ENCODE data around the gene CORO2B. TPM values are rescaled to one million over a fixed set of nuclear protein-coding genes. Genes with fewer than 3 reads are reported as not detected.
A peak's percentile ranks its signal among the peaks of the same experiment; 100 is the strongest.

CORO2B gene
- total and polyA plus RNA-seq, 5 donors from 2014 or later: not detected

GRCh38 chr15:68683026-68683425, 104.2 kb downstream of the CORO2B start:
- no peak overlapping the region for H3K27ac ChIP-seq (ENCODE audit: insufficient read depth, low read length, poor library complexity, severe bottlenecking)
- H3K27me3 ChIP-seq (ENCODE audit: control insufficient read depth, insufficient read depth, low read length): no peaks in the 10 kb centered on the region
- no peak overlapping the region for H3K27ac Mint-ChIP-seq
- ATAC-seq (ENCODE audit: low read depth in 2 of 2): no peak
- no peaks in the 10 kb centered on the region for H3K4me1 ChIP-seq (ENCODE audit: control insufficient read depth, insufficient read depth, low read length, poor library complexity, severe bottlenecking)
- H3K9me3 Mint-ChIP-seq: no peaks in the 10 kb centered on the region
- H3K36me3 Mint-ChIP-seq: no peaks in the 10 kb centered on the region
- H3K4me1 Mint-ChIP-seq: no peaks in the 10 kb centered on the region
- H3K4me3 ChIP-seq (ENCODE audit: low read depth, low read length): no peak overlapping the region
- no peaks in the 10 kb centered on the region for H3K9me3 ChIP-seq (ENCODE audit: control insufficient read depth in 2 of 2, low read length in 2 of 2)
- no peak overlapping the region for H3K4me3 Mint-ChIP-seq
- H3K36me3 ChIP-seq (ENCODE audit: control insufficient read depth, insufficient read depth, low read length): no peaks in the 10 kb centered on the region
- DNase-seq: no peak
- peaks cover 10% of the 10 kb centered on the region for H3K27me3 Mint-ChIP-seq

- H3K36me3 ChIP-seq (ENCODE audit: control insufficient read depth, insufficient read depth, low read length): no peaks in the 10 kb centered on the region
- Mint-ChIP-seq H3K4me3 (no peak overlapping the region), H3K36me3 (no peaks in the 10 kb centered on the region), H3K4me1 (no peaks in the 10 kb centered on the region), H3K27me3 (peaks cover 10% of the 10 kb centered on the region), H3K9me3 (no peaks in the 10 kb centered on the region), H3K27ac (peak overlapping the region in 1 of 3 donors; percentile 68)
- no peak for DNase-seq
- no peaks in the 10 kb centered on the region for H3K27me3 ChIP-seq (ENCODE audit: control insufficient read depth, insufficient read depth, low read length)
- no peak for ATAC-seq (ENCODE audit: low read depth in 2 of 2)
- no peaks in the 10 kb centered on the region for H3K4me1 ChIP-seq (ENCODE audit: control insufficient read depth, insufficient read depth, low read length, poor library complexity, severe bottlenecking)
- no peak overlapping the region for H3K4me3 ChIP-seq (ENCODE audit: low read depth, low read length)
- no peaks in the 10 kb centered on the region for H3K9me3 ChIP-seq (ENCODE audit: control insufficient read depth in 2 of 2, low read length in 2 of 2)
- H3K27ac ChIP-seq (ENCODE audit: insufficient read depth, low read length, poor library complexity, severe bottlenecking): no peak overlapping the region
Observed at GRCh38 chr15:68683551-68683950, 104.8 kb downstream of the CORO2B start.

- Mint-ChIP-seq H3K27me3 (peaks cover 10% of the 10 kb centered on the region), H3K4me3 (no peak overlapping the region), H3K4me1 (no peaks in the 10 kb centered on the region)
Observed at GRCh38 chr15:68684476-68684875, 105.7 kb downstream of the CORO2B start.

GRCh38 chr15:68687136-68687735, 108.4 kb downstream of the CORO2B start:
- H3K27ac ChIP-seq (ENCODE audit: insufficient read depth, low read length, poor library complexity, severe bottlenecking): no peak overlapping the region
- DNase-seq: no peak
- no peaks in the 10 kb centered on the region for H3K9me3 ChIP-seq (ENCODE audit: control insufficient read depth in 2 of 2, low read length in 2 of 2)
- no peaks in the 10 kb centered on the region for H3K36me3 ChIP-seq (ENCODE audit: control insufficient read depth, insufficient read depth, low read length)
- Mint-ChIP-seq H3K4me1 (no peaks in the 10 kb centered on the region), H3K27me3 (peaks cover 16% of the 10 kb centered on the region), H3K36me3 (no peaks in the 10 kb centered on the region), H3K27ac (peak overlapping the region in 1 of 3 donors; percentile 85), H3K9me3 (no peaks in the 10 kb centered on the region), H3K4me3 (no peak overlapping the region)
- H3K4me1 ChIP-seq (ENCODE audit: control insufficient read depth, insufficient read depth, low read length, poor library complexity, severe bottlenecking): no peaks in the 10 kb centered on the region
- no peak overlapping the region for H3K4me3 ChIP-seq (ENCODE audit: low read depth, low read length)
- ATAC-seq (ENCODE audit: low read depth in 2 of 2): no peak
- no peaks in the 10 kb centered on the region for H3K27me3 ChIP-seq (ENCODE audit: control insufficient read depth, insufficient read depth, low read length)

More at GRCh38 chr15:68684476-68684875, 105.7 kb downstream of the CORO2B start:
- H3K4me3 ChIP-seq (ENCODE audit: low read depth, low read length): no peak overlapping the region
- H3K4me1 ChIP-seq (ENCODE audit: control insufficient read depth, insufficient read depth, low read length, poor library complexity, severe bottlenecking): no peaks in the 10 kb centered on the region
- Mint-ChIP-seq H3K27ac (no peak overlapping the region), H3K36me3 (no peaks in the 10 kb centered on the region), H3K9me3 (no peaks in the 10 kb centered on the region)
- no peak overlapping the region for H3K27ac ChIP-seq (ENCODE audit: insufficient read depth, low read length, poor library complexity, severe bottlenecking)
- H3K27me3 ChIP-seq (ENCODE audit: control insufficient read depth, insufficient read depth, low read length): no peaks in the 10 kb centered on the region
- no peak for ATAC-seq (ENCODE audit: low read depth in 2 of 2)
- no peak for DNase-seq
- H3K9me3 ChIP-seq (ENCODE audit: control insufficient read depth in 2 of 2, low read length in 2 of 2): no peaks in the 10 kb centered on the region
- H3K36me3 ChIP-seq (ENCODE audit: control insufficient read depth, insufficient read depth, low read length): no peaks in the 10 kb centered on the region

DNA sequence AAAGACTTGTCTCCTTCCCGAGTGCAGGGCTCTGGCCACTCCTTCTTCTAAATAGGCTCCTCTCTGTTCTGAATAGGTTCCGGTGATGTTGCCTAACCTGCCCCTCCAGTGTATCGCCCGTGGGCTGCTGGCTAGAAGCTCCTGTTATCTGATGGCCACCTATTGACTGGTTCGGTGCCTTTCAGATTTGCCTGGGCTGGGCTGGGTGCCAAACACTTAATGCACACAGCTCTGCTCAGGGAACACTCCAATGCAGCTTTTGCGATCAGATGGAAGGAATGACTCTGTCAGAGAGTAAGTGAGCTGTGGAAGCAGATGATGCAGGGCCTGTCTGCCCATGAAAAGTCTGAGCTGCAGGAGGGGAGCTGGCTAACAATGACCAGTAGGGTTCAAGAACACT, 112.9 kb downstream of the CORO2B start:
- Histone ChIP-seq H3K36me3 (ENCODE audit: control insufficient read depth, insufficient read depth, low read length) (no peaks in the 10 kb centered on the region), H3K9me3 (ENCODE audit: control insufficient read depth in 2 of 2, low read length in 2 of 2) (no peaks in the 10 kb centered on the region), H3K27ac (ENCODE audit: insufficient read depth, low read length, poor library complexity, severe bottlenecking) (no peak overlapping the region), H3K4me3 (ENCODE audit: low read depth, low read length) (no peak overlapping the region), H3K27me3 (ENCODE audit: control insufficient read depth, insufficient read depth, low read length) (no peaks in the 10 kb centered on the region), H3K4me1 (ENCODE audit: control insufficient read depth, insufficient read depth, low read length, poor library complexity, severe bottlenecking) (no peaks in the 10 kb centered on the region)
- Mint-ChIP-seq H3K27ac (no peak overlapping the region), H3K4me3 (no peak overlapping the region), H3K36me3 (no peaks in the 10 kb centered on the region), H3K27me3 (peaks cover 10% of the 10 kb centered on the region), H3K4me1 (peaks cover 0 to 9% (median 5%) of the 10 kb centered on the region in 4 donors), H3K9me3 (no peaks in the 10 kb centered on the region)
- ATAC-seq (ENCODE audit: low read depth in 2 of 2) (no peak), DNase-seq (no peak)

- no peaks in the 10 kb centered on the region for H3K9me3 Mint-ChIP-seq
- no peak overlapping the region for H3K27ac ChIP-seq (ENCODE audit: insufficient read depth, low read length, poor library complexity, severe bottlenecking)
- H3K4me1 ChIP-seq (ENCODE audit: control insufficient read depth, insufficient read depth, low read length, poor library complexity, severe bottlenecking): no peaks in the 10 kb centered on the region
- H3K4me1 Mint-ChIP-seq: peaks cover 0 to 9% (median 5%) of the 10 kb centered on the region in 4 donors
- ATAC-seq (ENCODE audit: low read depth in 2 of 2) (no peak), DNase-seq (peak in 1 of 3 donors; percentile 18)
- no peaks in the 10 kb centered on the region for H3K36me3 Mint-ChIP-seq
- peak overlapping the region in 1 of 4 donors; percentile 7 for H3K4me3 Mint-ChIP-seq
- no peaks in the 10 kb centered on the region for H3K27me3 ChIP-seq (ENCODE audit: control insufficient read depth, insufficient read depth, low read length)
- no peaks in the 10 kb centered on the region for H3K36me3 ChIP-seq (ENCODE audit: control insufficient read depth, insufficient read depth, low read length)
- H3K27ac Mint-ChIP-seq: peak overlapping the region in 2 of 3 donors; percentile 21 to 54
- peaks cover 5% of the 10 kb centered on the region for H3K27me3 Mint-ChIP-seq
- no peak overlapping the region for H3K4me3 ChIP-seq (ENCODE audit: low read depth, low read length)
- H3K9me3 ChIP-seq (ENCODE audit: control insufficient read depth in 2 of 2, low read length in 2 of 2): no peaks in the 10 kb centered on the region
Observed at GRCh38 chr15:68693071-68693470, 114.3 kb downstream of the CORO2B start.

GRCh38 chr15:68694111-68694510, 115.3 kb downstream of the CORO2B start:
- Mint-ChIP-seq H3K4me3 (no peak overlapping the region), H3K9me3 (no peaks in the 10 kb centered on the region), H3K27ac (no peak overlapping the region), H3K4me1 (peaks cover 0 to 9% (median 5%) of the 10 kb centered on the region in 4 donors), H3K27me3 (peaks cover 5% of the 10 kb centered on the region), H3K36me3 (no peaks in the 10 kb centered on the region)
- Histone ChIP-seq H3K9me3 (ENCODE audit: control insufficient read depth in 2 of 2, low read length in 2 of 2) (no peaks in the 10 kb centered on the region), H3K36me3 (ENCODE audit: control insufficient read depth, insufficient read depth, low read length) (no peaks in the 10 kb centered on the region), H3K27me3 (ENCODE audit: control insufficient read depth, insufficient read depth, low read length) (no peaks in the 10 kb centered on the region), H3K27ac (ENCODE audit: insufficient read depth, low read length, poor library complexity, severe bottlenecking) (no peak overlapping the region), H3K4me3 (ENCODE audit: low read depth, low read length) (no peak overlapping the region), H3K4me1 (ENCODE audit: control insufficient read depth, insufficient read depth, low read length, poor library complexity, severe bottlenecking) (no peaks in the 10 kb centered on the region)
- ATAC-seq (ENCODE audit: low read depth in 2 of 2): no peak
- no peak for DNase-seq

DNA sequence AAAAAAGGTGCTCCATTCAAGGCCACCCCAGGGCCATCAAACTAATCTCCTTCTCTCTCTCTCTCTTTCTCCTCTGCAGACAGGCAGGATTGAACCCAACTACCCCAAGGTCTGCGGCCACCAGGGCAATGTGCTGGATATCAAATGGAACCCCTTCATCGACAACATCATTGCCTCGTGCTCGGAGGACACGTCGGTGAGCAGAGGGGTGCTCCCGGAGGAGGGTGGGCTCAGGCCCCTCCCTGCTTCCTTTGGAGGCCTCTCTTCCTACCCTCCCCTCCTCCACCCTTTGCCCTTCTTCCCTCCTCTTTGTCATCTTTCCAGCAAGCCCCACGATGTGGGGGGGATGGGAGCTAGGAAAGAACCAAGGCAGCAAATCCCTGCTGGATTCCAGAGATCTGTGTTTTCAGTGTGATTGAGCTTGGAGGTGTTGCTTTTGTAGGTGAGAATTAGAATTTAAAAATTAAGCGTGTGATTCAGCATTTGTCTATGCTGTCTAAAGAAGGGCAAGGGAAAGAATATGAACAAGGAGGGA, 116.3 kb downstream of the CORO2B start:
- no peak for DNase-seq
- Histone ChIP-seq H3K4me1 (ENCODE audit: control insufficient read depth, insufficient read depth, low read length, poor library complexity, severe bottlenecking) (no peaks in the 10 kb centered on the region), H3K4me3 (ENCODE audit: low read depth, low read length) (no peak overlapping the region), H3K27me3 (ENCODE audit: control insufficient read depth, insufficient read depth, low read length) (no peaks in the 10 kb centered on the region), H3K9me3 (ENCODE audit: control insufficient read depth in 2 of 2, low read length in 2 of 2) (no peaks in the 10 kb centered on the region), H3K27ac (ENCODE audit: insufficient read depth, low read length, poor library complexity, severe bottlenecking) (no peak overlapping the region), H3K36me3 (ENCODE audit: control insufficient read depth, insufficient read depth, low read length) (no peaks in the 10 kb centered on the region)
- Mint-ChIP-seq H3K4me3 (no peak overlapping the region), H3K36me3 (no peaks in the 10 kb centered on the region), H3K9me3 (no peaks in the 10 kb centered on the region), H3K27me3 (peaks cover 4% of the 10 kb centered on the region), H3K4me1 (peaks cover 0 to 9% (median 5%) of the 10 kb centered on the region in 4 donors), H3K27ac (no peak overlapping the region)
- no peak for ATAC-seq (ENCODE audit: low read depth in 2 of 2)
